Tongue (tissue), 2 donors: ENCODE data around the gene LRIG1. TPM values are rescaled to one million over a fixed set of nuclear protein-coding genes. Genes with fewer than 3 reads are reported as not detected.
A peak's percentile ranks its signal among the peaks of the same experiment; 100 is the strongest.

Experiments
- DNase-seq: peaks from one replicate; pipeline ENCODE4 v3.0.0-alpha.2; 2015
- total RNA-seq: library from RNA; depleted of rRNA; stranded (reverse); fragments of >200 nt; gene quantifications from one replicate; pipeline ENCODE4 v1.2.3, GENCODE V29; 2014

The LRIG1 gene
- total RNA-seq, 1 donor from 2014 or later = 195 TPM

GRCh38 chr3:66416556-66417304 is 84.1 kb downstream of the LRIG1 start:
- no peak for DNase-seq

GRCh38 chr3:66415867-66416428 is 84.9 kb downstream of the LRIG1 start:
- no peak for DNase-seq

GRCh38 chr3:66414846-66415245 is 86.0 kb downstream of the LRIG1 start:
- no peak for DNase-seq

- no peak for DNase-seq
Measured at GRCh38 chr3:66413151-66413751, 87.6 kb downstream of the LRIG1 start.

- DNase-seq = no peak
Measured at GRCh38 chr3:66411961-66412887, 88.6 kb downstream of the LRIG1 start.

GRCh38 chr3:66411474-66411873 is 89.3 kb downstream of the LRIG1 start:
- DNase-seq = no peak

GRCh38 chr3:66410976-66411375 is 89.8 kb downstream of the LRIG1 start:
- DNase-seq = no peak

GRCh38 chr3:66409771-66410754 is 90.8 kb downstream of the LRIG1 start:
- no peak for DNase-seq

GRCh38 chr3:66407611-66408218 is 93.1 kb downstream of the LRIG1 start:
- peak; percentile 77 for DNase-seq

- DNase-seq = peak; percentile 66
Measured at GRCh38 chr3:66406831-66407610, 93.8 kb downstream of the LRIG1 start.

GRCh38 chr3:66406163-66406562 is 94.7 kb downstream of the LRIG1 start:
- no peak for DNase-seq

- no peak for DNase-seq
Measured at GRCh38 chr3:66405701-66406091, 95.1 kb downstream of the LRIG1 start.

GRCh38 chr3:66404903-66405700 is 95.7 kb downstream of the LRIG1 start:
- no peak for DNase-seq

- no peak for DNase-seq
Measured at GRCh38 chr3:66404197-66404596, 96.6 kb downstream of the LRIG1 start.

- no peak for DNase-seq
Measured at GRCh38 chr3:66403323-66403990, 97.4 kb downstream of the LRIG1 start.

- DNase-seq = peak; percentile 48
Measured at GRCh38 chr3:66402596-66403290, 98.1 kb downstream of the LRIG1 start.

GRCh38 chr3:66401675-66402491 is 98.9 kb downstream of the LRIG1 start:
- DNase-seq = peak; percentile 56
